Kidney epithelial cell (primary cell): ENCODE data around the gene SGMS1. TPM values are rescaled to one million over a fixed set of nuclear protein-coding genes. Genes with fewer than 3 reads are reported as not detected.
"Not testable (repeated sequence)": the region's sequence is repeated elsewhere in the genome, so short reads cannot be mapped to it uniquely, and the experiment has no call there.

Source experiments
- DNase-seq: peaks from one replicate; pipeline ENCODE4 v3.0.0-alpha.2; 2010; ENCODE audit warnings: low read depth
- H3K27me3 ChIP-seq: 2 replicates; pipeline ENCODE4 v1.6.0; 2011; ENCODE audit warnings: low read length; ENCODE audit not compliant: control insufficient read depth, insufficient read depth
- H3K36me3 ChIP-seq: 2 replicates; pipeline ENCODE4 v1.5.1; 2011; ENCODE audit warnings: low read length; ENCODE audit not compliant: control insufficient read depth, insufficient read depth
- H3K4me3 ChIP-seq: 2 replicates; pipeline ENCODE4 v1.5.1; 2011; ENCODE audit warnings: low read depth, mild to moderate bottlenecking, control low read depth, low read length
- CTCF ChIP-seq: IDR thresholded peaks from 2 replicates; pipeline ENCODE4 v1.5.1; 2011; ENCODE audit warnings: mild to moderate bottlenecking, moderate library complexity, low read length, control low read depth, inconsistent platforms; ENCODE audit not compliant: insufficient read depth, poor library complexity, severe bottlenecking
- total RNA-seq: library from RNA; depleted of rRNA; stranded (reverse); fragments of >200 nt; gene quantifications from 2 replicates; pipeline ENCODE4 v1.2.3, GENCODE V29; 2015

SGMS1 gene
- total RNA-seq, 1 donor from 2014 or later: 27.0 TPM

DNA sequence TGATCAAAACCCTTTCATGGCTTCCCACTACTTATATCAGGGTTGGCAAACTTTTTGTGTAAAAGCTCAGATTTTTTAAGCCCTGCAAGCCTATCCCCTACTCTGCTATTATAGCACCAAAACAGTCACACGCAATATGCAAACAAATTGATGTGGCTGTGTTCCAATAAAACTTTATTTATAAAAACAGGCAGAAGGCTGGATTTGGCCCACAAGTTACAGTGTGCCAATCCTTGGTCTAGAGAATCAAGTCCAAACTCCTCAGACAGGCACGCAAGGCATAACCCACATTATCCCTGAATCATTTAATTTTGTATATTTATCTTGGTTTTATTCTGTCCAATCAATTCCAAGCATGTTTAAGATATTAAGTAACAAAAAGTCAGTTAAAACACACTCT is 71.9 kb downstream of the SGMS1 start:
- TF ChIP-seq CTCF: no peak

GRCh38 chr10:50550291-50550839 is 73.4 kb downstream of the SGMS1 start:
- TF ChIP-seq CTCF: no peak
- DNase-seq: no peak
- Histone ChIP-seq H3K27me3 (no peaks in the 10 kb centered on the region), H3K4me3 (no peak overlapping the region), H3K36me3 (no peaks in the 10 kb centered on the region)

More for the DNA sequence above, 71.9 kb downstream of the SGMS1 start:
- no peaks in the 10 kb centered on the region for H3K27me3 ChIP-seq
- no peaks in the 10 kb centered on the region for H3K36me3 ChIP-seq
- H3K4me3 ChIP-seq: no peak overlapping the region
- DNase-seq: no peak

GRCh38 chr10:50549186-50549585 is 74.6 kb downstream of the SGMS1 start:
- not testable (repeated sequence) for H3K4me3 ChIP-seq, H3K36me3 ChIP-seq, H3K27me3 ChIP-seq, DNase-seq

- H3K36me3 ChIP-seq, H3K4me3 ChIP-seq, DNase-seq, H3K27me3 ChIP-seq: not testable (repeated sequence)
Observed at GRCh38 chr10:50548481-50548880, 75.3 kb downstream of the SGMS1 start.

DNA sequence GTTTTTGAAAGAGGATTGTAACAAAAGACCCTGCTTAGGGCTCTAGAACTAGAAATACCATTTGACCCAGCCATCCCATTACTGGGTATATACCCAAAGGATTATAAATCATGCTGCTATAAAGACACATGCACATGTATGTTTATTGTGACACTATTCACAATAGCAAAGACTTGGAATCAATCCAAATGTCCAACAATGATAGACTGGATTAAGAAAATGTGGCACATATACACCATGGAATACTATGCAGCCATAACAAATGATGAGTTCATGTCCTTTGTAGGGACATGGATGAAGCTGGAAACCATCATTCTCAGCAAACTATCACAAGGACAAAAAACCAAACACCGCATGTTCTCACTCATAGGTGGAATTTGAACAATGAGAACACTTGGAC is 77.5 kb downstream of the SGMS1 start:
- not testable (repeated sequence) for DNase-seq, H3K36me3 ChIP-seq, H3K4me3 ChIP-seq, H3K27me3 ChIP-seq

DNA sequence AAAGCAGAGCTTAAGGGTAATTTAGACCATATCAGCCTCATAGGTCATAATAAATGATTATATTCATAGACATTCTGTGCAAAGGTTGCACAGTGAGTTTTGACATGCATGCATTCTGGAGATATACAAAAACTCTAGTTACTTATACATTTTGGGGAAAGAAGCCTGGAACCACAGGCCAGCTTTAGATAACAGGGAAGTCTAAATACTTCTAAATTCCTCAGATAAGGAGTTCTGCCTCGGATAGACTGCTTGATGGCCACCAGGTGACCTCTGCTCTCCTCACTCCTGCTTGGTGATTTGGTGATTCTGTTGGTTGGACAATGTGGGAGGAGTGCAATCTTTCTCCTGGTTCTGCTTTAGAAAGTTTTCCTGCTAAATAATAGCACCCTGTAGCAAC is 77.9 kb downstream of the SGMS1 start:
- DNase-seq: no peak
- H3K36me3 ChIP-seq: no peaks in the 10 kb centered on the region
- H3K4me3 ChIP-seq: no peak overlapping the region
- H3K27me3 ChIP-seq: no peaks in the 10 kb centered on the region
- TF ChIP-seq CTCF: no peak

GRCh38 chr10:50544857-50545429 is 78.8 kb downstream of the SGMS1 start:
- Histone ChIP-seq H3K27me3 (no peaks in the 10 kb centered on the region), H3K36me3 (no peaks in the 10 kb centered on the region), H3K4me3 (no peak overlapping the region)
- no peak for TF ChIP-seq CTCF
- DNase-seq: no peak
